Lower leg skin (tissue), 3 donors: Measurements from ENCODE around the gene ZER1.

Experiments
- POLR2A ChIP-seq, 2 donors: fragments of 450-650 bp; IDR thresholded peaks; one replicate each; pipeline ENCODE4 v1.6.1; 2016 to 2017; ENCODE audit warnings: antibody characterized with exemption in 2 of 2, mild to moderate bottlenecking in 1 of 2, moderate library complexity in 1 of 2
- TF ChIP-seq, protein P1 (sequence below), 3 donors: fragments of 450-650 bp; IDR thresholded peaks; one replicate each; pipeline ENCODE4 v1.5.1; 2016; ENCODE audit warnings: antibody characterized with exemption in 3 of 3, mild to moderate bottlenecking in 3 of 3, moderate library complexity in 2 of 3

- TF ChIP-seq, protein P1, sequence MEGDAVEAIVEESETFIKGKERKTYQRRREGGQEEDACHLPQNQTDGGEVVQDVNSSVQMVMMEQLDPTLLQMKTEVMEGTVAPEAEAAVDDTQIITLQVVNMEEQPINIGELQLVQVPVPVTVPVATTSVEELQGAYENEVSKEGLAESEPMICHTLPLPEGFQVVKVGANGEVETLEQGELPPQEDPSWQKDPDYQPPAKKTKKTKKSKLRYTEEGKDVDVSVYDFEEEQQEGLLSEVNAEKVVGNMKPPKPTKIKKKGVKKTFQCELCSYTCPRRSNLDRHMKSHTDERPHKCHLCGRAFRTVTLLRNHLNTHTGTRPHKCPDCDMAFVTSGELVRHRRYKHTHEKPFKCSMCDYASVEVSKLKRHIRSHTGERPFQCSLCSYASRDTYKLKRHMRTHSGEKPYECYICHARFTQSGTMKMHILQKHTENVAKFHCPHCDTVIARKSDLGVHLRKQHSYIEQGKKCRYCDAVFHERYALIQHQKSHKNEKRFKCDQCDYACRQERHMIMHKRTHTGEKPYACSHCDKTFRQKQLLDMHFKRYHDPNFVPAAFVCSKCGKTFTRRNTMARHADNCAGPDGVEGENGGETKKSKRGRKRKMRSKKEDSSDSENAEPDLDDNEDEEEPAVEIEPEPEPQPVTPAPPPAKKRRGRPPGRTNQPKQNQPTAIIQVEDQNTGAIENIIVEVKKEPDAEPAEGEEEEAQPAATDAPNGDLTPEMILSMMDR (IDR thresholded peaks at IDR 0.05), result no peak
- TF ChIP-seq POLR2A (IDR thresholded peaks at IDR 0.05), result no peak
These were observed 9.7 kb upstream of the ZER1 start for GRCh38 chr9:128781187-128782070.
